ENCODE measurements around the gene CAD. TPM values are rescaled to one million over a fixed set of nuclear protein-coding genes. Genes with fewer than 3 reads are reported as not detected.
A peak's percentile ranks its signal among the peaks of the same experiment; 100 is the strongest.

Gene CAD
- total and polyA plus RNA-seq, 9 of the 15 experiments (the other 6 are each of a cell fraction or from before 2014, with no cell fraction given): 7.5 to 126 (median 33.7) TPM

GRCh38 chr2:27217173-27218121 is at the start of gene CAD (continued):
- TF ChIP-seq TFAP4 (CRISPR knock-in tag; IDR thresholded peaks at IDR 0.05; ENCODE audit: borderline replicate concordance) (peak; percentile 83), NCOA4 (IDR thresholded peaks at IDR 0.05; ENCODE audit: partially characterized antibody) (no peak), PTBP1 (IDR thresholded peaks at IDR 0.05; ENCODE audit: low read depth, low read length) (no peak), ZNF133 (CRISPR knock-in tag; IDR thresholded peaks at IDR 0.05) (no peak), ETV5 (CRISPR knock-in tag; IDR thresholded peaks at IDR 0.05; ENCODE audit: low read depth) (peak; percentile 47; the same call in 1 of the 2 replicates), CREM (IDR thresholded peaks at IDR 0.05; ENCODE audit: low read depth) (peak; percentile 86), E2F3 (CRISPR knock-in tag; IDR thresholded peaks at IDR 0.05) (peak; percentile 45; the same call in 1 of the 2 replicates), FOXA3 (CRISPR knock-in tag; conservative IDR thresholded peaks at IDR 0.05 in 1 of 2, IDR thresholded peaks at IDR 0.05 in 1 of 2) (no peak), SMAD3 (CRISPR knock-in tag; conservative IDR thresholded peaks at IDR 0.05) (no peak), HIVEP1 (CRISPR knock-in tag; IDR thresholded peaks at IDR 0.05) (no peak), ZFP30 (CRISPR knock-in tag; IDR thresholded peaks at IDR 0.05; ENCODE audit: borderline replicate concordance) (no peak), NR2C1 (IDR thresholded peaks at IDR 0.05) (no peak), NR2C1 (tag; IDR thresholded peaks at IDR 0.05) (no peak), ZNF140 (CRISPR knock-in tag; IDR thresholded peaks at IDR 0.05) (no peak), JUNB (CRISPR knock-in tag; conservative IDR thresholded peaks at IDR 0.05) (no peak), BCLAF1 (IDR thresholded peaks at IDR 0.05; ENCODE audit: borderline replicate concordance in 1 of 2, control insufficient read depth in 1 of 2, low read depth in 2 of 2, low read length in 1 of 2) (no peak), ZFPM2 (CRISPR knock-in tag; IDR thresholded peaks at IDR 0.05) (no peak), BHLHE40 (IDR thresholded peaks at IDR 0.05; ENCODE audit: low read length) (peak; percentile 66), ZNF511 (CRISPR knock-in tag; IDR thresholded peaks at IDR 0.05) (peak; percentile 80), TAF1 (IDR thresholded peaks at IDR 0.05; ENCODE audit: control insufficient read depth, extremely low read depth, insufficient read depth, low read length, severe bottlenecking) (peak; percentile 59), NR2F6 (CRISPR knock-in tag; IDR thresholded peaks at IDR 0.05) (no peak), RBM25 (IDR thresholded peaks at IDR 0.05; ENCODE audit: low read depth, low read length, severe bottlenecking) (no peak), DMBX1 (CRISPR knock-in tag; IDR thresholded peaks at IDR 0.05; ENCODE audit: borderline replicate concordance) (no peak), ETV1 (tag; conservative IDR thresholded peaks at IDR 0.05; ENCODE audit: low read depth) (no peak)
